ENCODE results near the gene C19orf73. TPM values are rescaled to one million over a fixed set of nuclear protein-coding genes. Genes with fewer than 3 reads are reported as not detected.

Gene C19orf73
- total and polyA plus RNA-seq, 9 of the 15 experiments (the other 6 are each of a cell fraction or from before 2014, with no cell fraction given): 0.08 to 7.4 (median 1.4) TPM

DNA sequence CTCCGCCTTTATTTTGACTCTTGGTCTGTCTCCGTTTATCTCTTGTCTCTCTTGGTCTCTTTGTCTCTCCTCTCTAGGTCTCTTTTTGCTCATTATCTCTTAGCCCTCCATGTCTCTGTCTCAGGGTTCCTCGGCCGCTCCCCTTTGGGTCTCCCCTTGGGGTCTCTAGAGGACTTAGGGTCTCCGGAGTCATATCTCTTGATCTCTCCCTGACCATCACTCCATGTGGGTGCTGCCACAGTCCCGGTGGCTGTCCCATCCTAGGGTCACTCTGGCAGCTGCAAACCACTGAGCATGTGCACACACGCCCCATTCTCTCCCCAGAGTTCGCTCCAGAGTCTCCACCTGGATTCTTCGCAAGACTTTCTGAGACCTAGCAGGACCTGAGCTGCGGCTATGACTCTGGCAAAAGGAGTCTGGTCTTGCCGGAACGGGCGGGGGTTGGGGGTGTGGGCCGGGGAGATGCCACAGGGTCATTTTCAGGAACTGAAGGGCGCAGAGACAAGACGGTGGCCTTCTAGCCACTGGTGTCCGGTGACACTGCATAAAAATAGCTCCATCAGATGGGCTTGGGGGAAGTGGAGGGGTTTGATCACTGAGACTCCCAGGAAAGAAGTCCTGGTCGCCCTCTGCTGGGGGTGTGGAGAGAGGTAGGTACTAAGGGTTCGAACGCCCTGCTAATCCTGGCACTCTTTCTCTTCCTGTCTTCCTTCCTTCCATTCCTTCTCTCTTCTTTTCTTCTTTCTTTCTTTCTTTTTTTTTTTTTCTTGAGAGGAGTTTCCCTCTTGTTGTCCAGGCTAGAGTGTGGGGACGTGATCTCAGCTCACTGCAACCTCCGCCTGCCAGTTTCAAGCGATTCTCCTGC is 45.2 kb downstream of the C19orf73 start (continued):
- TF ChIP-seq CBX8 (IDR thresholded peaks at IDR 0.05; ENCODE audit: borderline replicate concordance, extremely low read depth, low read depth, low read length, poor library complexity, severe bottlenecking) (no peak), MLLT1 (IDR thresholded peaks at IDR 0.05) (peak in 1 of 2 experiments; percentile 67; a peak in 1 of 4 replicates), ZBTB7A (IDR thresholded peaks at IDR 0.05; ENCODE audit: borderline replicate concordance, control insufficient read depth, low read depth, low read length) (peak; percentile 82), ZNF174 (CRISPR knock-in tag; IDR thresholded peaks at IDR 0.05) (no peak), MAFG (tag; conservative IDR thresholded peaks at IDR 0.05) (peak; percentile 79), MAFF (IDR thresholded peaks at IDR 0.05; ENCODE audit: low read length) (peak; percentile 60; the same call in 1 of the 2 replicates), ZEB2 (IDR thresholded peaks at IDR 0.05) (no peak), NR2F6 (CRISPR knock-in tag; IDR thresholded peaks at IDR 0.05) (no peak)
- TF ChIP-seq, protein P1, sequence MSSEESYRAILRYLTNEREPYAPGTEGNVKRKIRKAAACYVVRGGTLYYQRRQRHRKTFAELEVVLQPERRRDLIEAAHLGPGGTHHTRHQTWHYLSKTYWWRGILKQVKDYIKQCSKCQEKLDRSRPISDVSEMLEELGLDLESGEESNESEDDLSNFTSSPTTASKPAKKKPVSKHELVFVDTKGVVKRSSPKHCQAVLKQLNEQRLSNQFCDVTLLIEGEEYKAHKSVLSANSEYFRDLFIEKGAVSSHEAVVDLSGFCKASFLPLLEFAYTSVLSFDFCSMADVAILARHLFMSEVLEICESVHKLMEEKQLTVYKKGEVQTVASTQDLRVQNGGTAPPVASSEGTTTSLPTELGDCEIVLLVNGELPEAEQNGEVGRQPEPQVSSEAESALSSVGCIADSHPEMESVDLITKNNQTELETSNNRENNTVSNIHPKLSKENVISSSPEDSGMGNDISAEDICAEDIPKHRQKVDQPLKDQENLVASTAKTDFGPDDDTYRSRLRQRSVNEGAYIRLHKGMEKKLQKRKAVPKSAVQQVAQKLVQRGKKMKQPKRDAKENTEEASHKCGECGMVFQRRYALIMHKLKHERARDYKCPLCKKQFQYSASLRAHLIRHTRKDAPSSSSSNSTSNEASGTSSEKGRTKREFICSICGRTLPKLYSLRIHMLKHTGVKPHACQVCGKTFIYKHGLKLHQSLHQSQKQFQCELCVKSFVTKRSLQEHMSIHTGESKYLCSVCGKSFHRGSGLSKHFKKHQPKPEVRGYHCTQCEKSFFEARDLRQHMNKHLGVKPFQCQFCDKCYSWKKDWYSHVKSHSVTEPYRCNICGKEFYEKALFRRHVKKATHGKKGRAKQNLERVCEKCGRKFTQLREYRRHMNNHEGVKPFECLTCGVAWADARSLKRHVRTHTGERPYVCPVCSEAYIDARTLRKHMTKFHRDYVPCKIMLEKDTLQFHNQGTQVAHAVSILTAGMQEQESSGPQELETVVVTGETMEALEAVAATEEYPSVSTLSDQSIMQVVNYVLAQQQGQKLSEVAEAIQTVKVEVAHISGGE (CRISPR knock-in tag; IDR thresholded peaks at IDR 0.05): peak in 1 of 3 experiments; percentile 53; a peak in 1 of 6 replicates
- TF ChIP-seq, protein P2, sequence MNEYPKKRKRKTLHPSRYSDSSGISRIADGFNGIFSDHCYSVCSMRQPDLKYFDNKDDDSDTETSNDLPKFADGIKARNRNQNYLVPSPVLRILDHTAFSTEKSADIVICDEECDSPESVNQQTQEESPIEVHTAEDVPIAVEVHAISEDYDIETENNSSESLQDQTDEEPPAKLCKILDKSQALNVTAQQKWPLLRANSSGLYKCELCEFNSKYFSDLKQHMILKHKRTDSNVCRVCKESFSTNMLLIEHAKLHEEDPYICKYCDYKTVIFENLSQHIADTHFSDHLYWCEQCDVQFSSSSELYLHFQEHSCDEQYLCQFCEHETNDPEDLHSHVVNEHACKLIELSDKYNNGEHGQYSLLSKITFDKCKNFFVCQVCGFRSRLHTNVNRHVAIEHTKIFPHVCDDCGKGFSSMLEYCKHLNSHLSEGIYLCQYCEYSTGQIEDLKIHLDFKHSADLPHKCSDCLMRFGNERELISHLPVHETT (CRISPR knock-in tag; conservative IDR thresholded peaks at IDR 0.05 in 1 of 2, IDR thresholded peaks at IDR 0.05 in 1 of 2): no peak
- TF ChIP-seq, protein P3, sequence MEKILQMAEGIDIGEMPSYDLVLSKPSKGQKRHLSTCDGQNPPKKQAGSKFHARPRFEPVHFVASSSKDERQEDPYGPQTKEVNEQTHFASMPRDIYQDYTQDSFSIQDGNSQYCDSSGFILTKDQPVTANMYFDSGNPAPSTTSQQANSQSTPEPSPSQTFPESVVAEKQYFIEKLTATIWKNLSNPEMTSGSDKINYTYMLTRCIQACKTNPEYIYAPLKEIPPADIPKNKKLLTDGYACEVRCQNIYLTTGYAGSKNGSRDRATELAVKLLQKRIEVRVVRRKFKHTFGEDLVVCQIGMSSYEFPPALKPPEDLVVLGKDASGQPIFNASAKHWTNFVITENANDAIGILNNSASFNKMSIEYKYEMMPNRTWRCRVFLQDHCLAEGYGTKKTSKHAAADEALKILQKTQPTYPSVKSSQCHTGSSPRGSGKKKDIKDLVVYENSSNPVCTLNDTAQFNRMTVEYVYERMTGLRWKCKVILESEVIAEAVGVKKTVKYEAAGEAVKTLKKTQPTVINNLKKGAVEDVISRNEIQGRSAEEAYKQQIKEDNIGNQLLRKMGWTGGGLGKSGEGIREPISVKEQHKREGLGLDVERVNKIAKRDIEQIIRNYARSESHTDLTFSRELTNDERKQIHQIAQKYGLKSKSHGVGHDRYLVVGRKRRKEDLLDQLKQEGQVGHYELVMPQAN (IDR thresholded peaks at IDR 0.05; ENCODE audit: borderline replicate concordance): peak; percentile 59; the same call in 1 of the 2 replicates

Data from K562 (cell line).